A549 (cell line): ENCODE measurements around the gene IL36B. TPM values are rescaled to one million over a fixed set of nuclear protein-coding genes. Genes with fewer than 3 reads are reported as not detected.

Experiments
- ATAC-seq, 2 experiments: fragments of 200-7000 bp in 1 of 2; fragments of >200 bp in 1 of 2; cut with Nextera tagmentation in 1 of 2; cut with Tn5 transposase in 1 of 2; 3 replicates each; pipeline versions ENCODE4 v1.8.0 to v1.9.1; 2018 to 2020; ENCODE audit warnings: mild to moderate bottlenecking in 1 of 2, moderate library complexity in 1 of 2
- CTCF ChIA-PET: fragments of 300-600 bp; sonication (Branson Sonifier 250); formaldehyde crosslinking; extraction: SDS; loops from one replicate; lab custom pipeline; 2021; ENCODE audit warnings: antibody characterized with exemption, inconsistent platforms; lab: Yijun Ruan, JAX
- POLR2A ChIA-PET: fragments of 350-600 bp; formaldehyde crosslinking; extraction: SDS; loops from one replicate; lab custom pipeline; 2021; ENCODE audit warnings: antibody characterized with exemption, inconsistent platforms; lab: Yijun Ruan, JAX
- DNase-seq, 2 experiments: peaks; one replicate each; pipeline versions ENCODE4 v3.0.0 to v3.0.0-alpha.2; 2011 to 2016; ENCODE audit warnings: low read depth in 1 of 2, low spot score in 1 of 2
- FAIRE-seq: peaks from 2 replicates; lab custom pipeline; 2011; peaks lifted over from hg19 to GRCh38; lab: Jason Lieb, UNC
- H3K27ac ChIP-seq, 2 experiments: fragments of >200 bp; sonication (Bioruptor Twin); formaldehyde crosslinking; 3 replicates each; pipeline ENCODE4 v1.5.1; 2016 to 2017
- H3K4me1 ChIP-seq: fragments of >200 bp; sonication (Bioruptor Twin); formaldehyde crosslinking; 3 replicates; pipeline ENCODE4 v1.6.1; 2016
- H3K4me2 ChIP-seq: fragments of >200 bp; sonication (Bioruptor Twin); formaldehyde crosslinking; 3 replicates; pipeline ENCODE4 v1.6.1; 2016
- H3K4me3 ChIP-seq: fragments of >200 bp; sonication (Bioruptor Twin); formaldehyde crosslinking; 3 replicates; pipeline ENCODE4 v1.5.1; 2016
- H3K9me3 ChIP-seq: fragments of >200 bp; sonication (Bioruptor Twin); formaldehyde crosslinking; 3 replicates; pipeline ENCODE4 v1.6.1; 2016
- ATOH8 ChIP-seq: fragments of 250-450 bp; sonication (Bioruptor Pico); IDR thresholded peaks from 2 replicates; pipeline ENCODE4 v1.5.0; 2020; ENCODE audit warnings: low read depth, mild to moderate bottlenecking, moderate library complexity
- BCL3 ChIP-seq: fragments of >200 bp; sonication (Bioruptor Twin); formaldehyde crosslinking; IDR thresholded peaks from 3 replicates; pipeline ENCODE4 v1.6.1; 2016
- CEBPB ChIP-seq, 2 experiments: fragments of >200 bp in 1 of 2; sonication (Bioruptor Twin) in 1 of 2; formaldehyde crosslinking in 1 of 2; IDR thresholded peaks; 2 replicates each; pipeline ENCODE4 v1.6.1; 2012 to 2016
- CHD2 ChIP-seq: fragments of 150-350 bp; IDR thresholded peaks from 2 replicates; pipeline ENCODE4 v1.6.1; 2014; ENCODE audit warnings: low read length; ENCODE audit not compliant: partially characterized antibody
- EHF ChIP-seq: fragments of 250-450 bp; sonication (Bioruptor Pico); IDR thresholded peaks from 2 replicates; pipeline ENCODE4 v1.5.0; 2020; ENCODE audit warnings: mild to moderate bottlenecking
- ESRRA ChIP-seq: fragments of 150-350 bp; IDR thresholded peaks from 2 replicates; pipeline ENCODE4 v1.6.1; 2014; ENCODE audit warnings: mild to moderate bottlenecking, low read length, borderline replicate concordance
- GATA3 ChIP-seq: IDR thresholded peaks from 2 replicates; pipeline ENCODE4 v1.6.1; 2012; ENCODE audit warnings: borderline replicate concordance
- HEYL ChIP-seq: fragments of 250-450 bp; sonication (Bioruptor Pico); IDR thresholded peaks from 2 replicates; pipeline ENCODE4 v1.8.0; 2021; ENCODE audit warnings: mild to moderate bottlenecking, moderate library complexity
- HMGXB4 ChIP-seq: fragments of 250-450 bp; sonication (Bioruptor Pico); IDR thresholded peaks from 2 replicates; pipeline ENCODE4 v1.5.0; 2021; ENCODE audit warnings: mild to moderate bottlenecking, moderate library complexity, borderline replicate concordance
- HOXB13 ChIP-seq: fragments of 250-450 bp; sonication (Bioruptor Pico); IDR thresholded peaks from 2 replicates; pipeline ENCODE4 v1.5.0; 2020; ENCODE audit warnings: low read depth, mild to moderate bottlenecking, moderate library complexity
- JUN ChIP-seq, 2 experiments: fragments of >200 bp; sonication (Bioruptor Twin); formaldehyde crosslinking; IDR thresholded peaks; 2 replicates in 1 of 2; 3 replicates in 1 of 2; pipeline ENCODE4 v1.6.1; 2016 to 2017
- JUNB ChIP-seq: fragments of >200 bp; sonication (Bioruptor Twin); formaldehyde crosslinking; IDR thresholded peaks from 2 replicates; pipeline ENCODE4 v1.6.1; 2016
- MAZ ChIP-seq: fragments of 150-350 bp; IDR thresholded peaks from 2 replicates; pipeline ENCODE4 v1.6.1; 2014; ENCODE audit warnings: antibody characterized with exemption, low read depth, low read length, borderline replicate concordance
- MYC ChIP-seq: IDR thresholded peaks from 2 replicates; pipeline ENCODE4 v1.6.1; 2012; ENCODE audit warnings: mild to moderate bottlenecking, inconsistent platforms, low read length, improper control_type of control experiment, borderline replicate concordance
- NFE2L2 ChIP-seq: fragments of 150-350 bp; conservative IDR thresholded peaks from 2 replicates; pipeline ENCODE4 v1.6.1; 2014; ENCODE audit warnings: low read length
- PHF8 ChIP-seq: fragments of 200-600 bp; sonication (generic); IDR thresholded peaks from 2 replicates; pipeline ENCODE4 v1.6.1; 2016; ENCODE audit warnings: low read depth, mild to moderate bottlenecking, antibody characterized with exemption, moderate library complexity, borderline replicate concordance
- POLR2AphosphoS2 ChIP-seq: conservative IDR thresholded peaks from 2 replicates; pipeline ENCODE4 v1.6.1; 2012; ENCODE audit warnings: low read length, improper control_type of control experiment, inconsistent platforms
- RARB ChIP-seq: fragments of 250-450 bp; sonication (Bioruptor Pico); IDR thresholded peaks from 2 replicates; pipeline ENCODE4 v1.8.0; 2021; ENCODE audit warnings: mild to moderate bottlenecking, moderate library complexity
- RCOR1 ChIP-seq: fragments of 150-350 bp; IDR thresholded peaks from 2 replicates; pipeline ENCODE4 v1.6.1; 2014; ENCODE audit warnings: antibody characterized with exemption, low read length, low read depth
- REST ChIP-seq: fragments of 200-600 bp; sonication (generic); IDR thresholded peaks from 2 replicates; pipeline ENCODE4 v1.6.1; 2016; ENCODE audit warnings: antibody characterized with exemption, mild to moderate bottlenecking, moderate library complexity
- ZC3H11A ChIP-seq: fragments of 450-650 bp; IDR thresholded peaks from 2 replicates; pipeline ENCODE4 v1.6.1; 2014; ENCODE audit warnings: antibody characterized with exemption, mild to moderate bottlenecking
- ZFP36 ChIP-seq: fragments of 450-650 bp; IDR thresholded peaks from 2 replicates; pipeline ENCODE4 v1.6.1; 2014; ENCODE audit warnings: borderline replicate concordance; ENCODE audit not compliant: partially characterized antibody
- ZNF302 ChIP-seq: fragments of 250-450 bp; sonication (Bioruptor Pico); IDR thresholded peaks from 2 replicates; pipeline ENCODE4 v1.9.0; 2021; ENCODE audit warnings: inconsistent platforms, mild to moderate bottlenecking, moderate library complexity
- WGBS: methylation state at CpG from one replicate; pipeline ENCODE4 v1.1.6; 2017; ENCODE audit errors: missing lambda C conversion rate; 5-methylcytosine and 5-hydroxymethylcytosine counted together
- polyA plus RNA-seq, 4 experiments: library from polyadenylated mRNA; depleted of rRNA in 3 of 4; stranded (reverse); fragments of >200 nt; fragmentation: RNase III in 1 of 4; extraction: RNeasy Plus Mini Kit Qiagen cat#74134 plus additional on column Dnase treatment in 1 of 4; gene quantifications; 2 replicates in 3 of 4; 3 replicates in 1 of 4; pipeline ENCODE4 v1.2.3, GENCODE V29; 2011 to 2017

The IL36B gene
- polyA plus RNA-seq, 2 of the 4 experiments (the other 2 are of a cell fraction), result not detected

- Histone ChIP-seq H3K27ac (no peak overlapping the region), H3K9me3 (no peaks in the 10 kb centered on the region), H3K4me1 (no peaks in the 10 kb centered on the region), H3K4me2 (no peak overlapping the region), H3K4me3 (no peak overlapping the region)
- 0% methylated on average over 1 of the region's 1 CpG for WGBS
- DNase-seq (no peak), FAIRE-seq (no peak), ATAC-seq (no peak)
- POLR2A ChIA-PET, result no interaction called here
- no peak for TF ChIP-seq CEBPB (IDR thresholded peaks at IDR 0.05)
- TF ChIP-seq POLR2AphosphoS2, result no peak
- TF ChIP-seq JUN (IDR thresholded peaks at IDR 0.05), result no peak
- TF ChIP-seq CHD2, result no peak
- TF ChIP-seq HEYL (CRISPR knock-in tag), result no peak
- no peak for TF ChIP-seq MYC
- no peak for TF ChIP-seq GATA3
- TF ChIP-seq REST, result no peak
- TF ChIP-seq HMGXB4, result no peak
- TF ChIP-seq ZFP36, result no peak
- CTCF ChIA-PET, result interaction anchor here (1.1 kb wide), 2 partner anchors 18 to 21 kb away, joined by 3 to 4 read pairs; no protein-coding TSS in a partner anchor
These were observed 72.1 kb downstream of the IL36B start for GRCh38 chr2:112980537-112980936.

- H3K9me3 ChIP-seq, result no peaks in the 10 kb centered on the region
- H3K4me3 ChIP-seq, result no peak overlapping the region
- H3K4me2 ChIP-seq, result no peak overlapping the region
- TF ChIP-seq BCL3, result no peak
- TF ChIP-seq JUNB, result no peak
- no peak for TF ChIP-seq ZC3H11A
- TF ChIP-seq HOXB13 (CRISPR knock-in tag), result no peak
- no peak for TF ChIP-seq RARB (CRISPR knock-in tag)
- no peak for TF ChIP-seq ESRRA
- no peak for TF ChIP-seq MAZ
- TF ChIP-seq PHF8, result no peak
- TF ChIP-seq REST, result no peak
- no peak for TF ChIP-seq RCOR1
- TF ChIP-seq EHF (CRISPR knock-in tag), result no peak
- no peak for TF ChIP-seq GATA3
- no peak for TF ChIP-seq ZNF302 (CRISPR knock-in tag)
- TF ChIP-seq CHD2, result no peak
- TF ChIP-seq NFE2L2, result no peak
- no peak for TF ChIP-seq ATOH8 (CRISPR knock-in tag)
- TF ChIP-seq, all 56 proteins: peak for 0
- DNase-seq, result no peak
- no peak overlapping the region for H3K27ac ChIP-seq
- FAIRE-seq, result no peak
- no peaks in the 10 kb centered on the region for H3K4me1 ChIP-seq
- POLR2A ChIA-PET, result no interaction called here
- no peak for ATAC-seq
- CTCF ChIA-PET, result interaction anchor here (1.1 to 2.0 kb wide), 3 partner anchors 17 to 38 kb away, joined by 3 to 8 read pairs (median 4); no protein-coding TSS in a partner anchor
- WGBS, result 41% methylated on average over 1 of the region's 1 CpG
These were observed 72.9 kb downstream of the IL36B start for GRCh38 chr2:112979731-112980130.
